ENCODE data around the gene MGST2.

Gene MGST2

DNA sequence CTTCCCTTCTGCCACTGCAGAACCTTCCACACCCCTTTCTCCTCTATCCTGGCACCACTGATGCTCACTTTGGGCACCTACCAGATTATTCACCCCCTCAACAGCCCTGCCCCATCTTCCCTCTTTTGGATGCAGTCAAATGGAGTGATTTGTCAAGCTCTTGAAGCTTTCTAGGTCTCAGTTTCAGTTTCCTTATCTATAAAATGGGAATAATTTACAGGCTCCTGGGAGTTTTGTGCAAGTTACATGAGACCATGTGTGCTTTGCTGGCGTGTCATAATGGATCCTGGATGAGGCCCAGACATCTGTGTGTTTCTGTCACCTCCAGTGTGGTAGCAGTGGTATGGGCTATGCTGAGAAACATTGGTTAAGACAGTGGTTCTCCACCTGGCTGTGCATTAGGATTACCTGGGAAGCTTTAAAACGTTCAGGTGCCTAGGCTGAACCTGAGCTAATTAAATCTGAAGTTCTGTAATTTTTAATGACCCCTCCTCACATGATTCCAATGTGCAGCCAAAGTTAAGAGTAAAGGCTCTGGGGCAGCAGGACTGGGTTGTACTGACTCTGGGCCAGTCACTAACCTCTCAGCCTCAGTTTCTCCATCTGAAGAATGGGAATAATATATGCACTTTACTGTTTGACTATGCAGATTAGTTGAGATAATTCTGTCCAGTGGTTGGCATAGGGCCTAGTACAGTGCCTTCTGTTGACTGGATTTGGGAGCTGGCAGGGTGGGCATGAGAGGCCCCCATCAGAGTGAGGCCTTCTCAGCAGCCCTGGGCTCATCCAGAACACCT, 6.8 kb upstream of the MGST2 start:
- peaks cover 1% of the 10 kb centered on the region for H3K27me3 Mint-ChIP-seq
- H3K4me3 Mint-ChIP-seq: no peak overlapping the region
- peaks cover 19% of the 10 kb centered on the region for H3K4me1 Mint-ChIP-seq (ENCODE audit: low read depth)
- H3K36me3 Mint-ChIP-seq: no peaks in the 10 kb centered on the region
- no peaks in the 10 kb centered on the region for H3K9me3 Mint-ChIP-seq (ENCODE audit: low read depth)
- H3K27ac Mint-ChIP-seq: peak overlapping the region; percentile 72

DNA sequence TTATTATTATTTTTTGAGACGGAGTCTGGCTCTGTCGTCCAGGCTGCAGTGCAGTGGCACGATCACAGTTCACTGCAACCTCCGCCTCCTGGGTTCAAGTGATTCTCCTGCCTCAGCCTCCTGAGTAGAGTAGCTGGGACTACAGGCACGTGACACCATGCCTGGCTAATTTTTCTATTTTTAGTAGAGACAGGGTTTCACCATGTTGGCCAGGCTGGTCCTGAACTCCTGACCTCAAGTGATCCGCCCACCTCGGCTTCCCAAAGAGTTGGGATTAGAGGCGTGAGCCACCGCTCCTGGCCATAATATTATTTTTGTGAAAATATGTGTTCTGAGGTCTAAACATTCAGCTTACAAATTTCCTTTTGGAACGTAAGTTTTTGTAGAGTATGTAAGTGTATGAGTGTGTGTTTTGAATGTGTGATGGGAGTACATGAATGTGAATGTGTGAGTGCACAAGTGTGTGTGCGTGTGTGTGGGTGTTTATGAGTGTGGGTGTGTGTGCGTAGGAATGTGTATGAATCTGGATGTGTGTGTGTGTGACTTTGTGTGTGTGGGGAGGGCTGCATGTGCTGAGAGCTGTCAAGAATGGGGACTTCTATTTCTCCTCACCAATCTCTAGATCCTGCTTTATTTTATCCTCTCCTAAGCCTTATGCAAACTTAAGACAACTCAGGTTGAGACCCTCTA, 5.7 kb upstream of the MGST2 start:
- no peaks in the 10 kb centered on the region for H3K9me3 Mint-ChIP-seq (ENCODE audit: low read depth)
- H3K36me3 Mint-ChIP-seq: no peaks in the 10 kb centered on the region
- peaks cover 19% of the 10 kb centered on the region for H3K4me1 Mint-ChIP-seq (ENCODE audit: low read depth)
- no peak overlapping the region for H3K4me3 Mint-ChIP-seq
- no peak overlapping the region for H3K27ac Mint-ChIP-seq
- peaks cover 1% of the 10 kb centered on the region for H3K27me3 Mint-ChIP-seq

DNA sequence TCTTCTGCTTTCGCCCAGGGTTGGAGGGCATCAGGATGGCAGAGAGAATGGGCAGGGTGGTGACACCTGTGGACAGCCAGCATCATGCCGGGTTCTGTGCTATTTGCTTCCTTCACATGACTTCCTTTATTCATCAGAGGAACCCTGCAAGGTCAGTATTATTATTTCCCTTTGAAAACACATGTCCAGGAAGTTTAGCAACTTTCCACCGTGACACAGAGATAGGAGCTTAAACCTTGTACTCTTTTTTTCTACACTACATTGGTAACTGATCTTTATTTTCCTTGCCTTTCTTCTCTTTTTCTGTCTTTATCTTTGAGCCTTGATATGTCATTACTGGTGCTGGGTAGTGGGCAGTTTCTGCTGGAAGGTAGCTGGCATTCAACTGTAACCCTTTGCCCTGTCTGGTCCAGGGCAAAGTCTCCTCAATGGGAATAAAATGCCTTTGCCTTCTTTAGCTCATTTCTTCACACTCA, 5.0 kb upstream of the MGST2 start:
- Mint-ChIP-seq H3K27me3 (peaks cover 1% of the 10 kb centered on the region), H3K9me3 (ENCODE audit: low read depth) (no peaks in the 10 kb centered on the region), H3K4me3 (no peak overlapping the region), H3K27ac (no peak overlapping the region), H3K4me1 (ENCODE audit: low read depth) (peaks cover 24% of the 10 kb centered on the region), H3K36me3 (no peaks in the 10 kb centered on the region)

DNA sequence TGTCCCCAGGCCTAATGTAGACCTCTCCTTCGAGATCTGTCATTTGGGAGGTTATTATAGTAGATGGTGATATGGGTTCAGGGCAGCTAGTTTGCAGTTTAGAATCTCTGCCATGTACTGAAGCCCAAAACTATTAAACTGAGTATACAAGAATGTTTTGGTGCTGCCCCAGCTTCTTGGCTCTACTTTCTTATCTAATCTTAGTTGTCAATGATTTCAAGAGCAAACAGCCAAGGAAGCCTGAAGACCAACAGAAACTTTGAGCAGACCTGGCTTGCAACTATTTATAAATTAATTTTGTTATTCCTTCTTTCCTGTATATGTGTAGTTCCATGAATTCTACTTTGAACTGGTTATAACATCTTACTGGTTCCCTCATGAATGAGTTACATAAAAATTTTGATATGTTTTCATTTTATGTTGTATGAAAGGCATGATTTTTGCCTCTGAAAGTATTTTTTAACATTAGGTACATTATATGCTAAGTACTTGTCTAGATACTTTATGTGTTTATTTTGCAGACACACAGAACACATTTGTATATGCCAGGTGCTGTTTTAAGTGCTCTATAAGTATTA, 2.0 kb upstream of the MGST2 start:
- H3K27me3 Mint-ChIP-seq: no peaks in the 10 kb centered on the region
- no peak overlapping the region for H3K4me3 Mint-ChIP-seq
- H3K27ac Mint-ChIP-seq: no peak overlapping the region
- H3K36me3 Mint-ChIP-seq: no peaks in the 10 kb centered on the region
- no peaks in the 10 kb centered on the region for H3K9me3 Mint-ChIP-seq (ENCODE audit: low read depth)
- H3K4me1 Mint-ChIP-seq (ENCODE audit: low read depth): peaks cover 20% of the 10 kb centered on the region

DNA sequence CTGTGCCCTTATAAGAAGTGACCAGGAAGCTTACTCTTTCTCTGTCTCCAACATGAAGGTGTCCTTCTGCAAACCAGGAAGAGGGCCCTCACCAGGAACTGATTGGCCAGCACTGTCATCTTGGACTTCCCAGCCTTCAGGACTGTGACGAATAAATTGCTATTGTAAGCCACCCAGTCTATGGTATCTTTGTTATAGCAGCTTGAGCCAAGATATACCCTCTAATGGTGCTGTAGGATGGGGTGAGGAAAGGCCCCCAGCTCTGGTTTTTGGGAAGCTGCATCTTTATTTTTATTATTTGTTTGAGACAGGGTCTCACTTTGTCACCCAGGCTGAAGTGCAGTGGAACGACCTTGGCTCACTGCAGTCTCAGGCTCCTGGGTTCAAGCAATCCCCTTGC, 1.2 kb upstream of the MGST2 start:
- H3K4me1 Mint-ChIP-seq (ENCODE audit: low read depth): peaks cover 20% of the 10 kb centered on the region
- H3K36me3 Mint-ChIP-seq: no peaks in the 10 kb centered on the region
- H3K27ac Mint-ChIP-seq: no peak overlapping the region

DNA sequence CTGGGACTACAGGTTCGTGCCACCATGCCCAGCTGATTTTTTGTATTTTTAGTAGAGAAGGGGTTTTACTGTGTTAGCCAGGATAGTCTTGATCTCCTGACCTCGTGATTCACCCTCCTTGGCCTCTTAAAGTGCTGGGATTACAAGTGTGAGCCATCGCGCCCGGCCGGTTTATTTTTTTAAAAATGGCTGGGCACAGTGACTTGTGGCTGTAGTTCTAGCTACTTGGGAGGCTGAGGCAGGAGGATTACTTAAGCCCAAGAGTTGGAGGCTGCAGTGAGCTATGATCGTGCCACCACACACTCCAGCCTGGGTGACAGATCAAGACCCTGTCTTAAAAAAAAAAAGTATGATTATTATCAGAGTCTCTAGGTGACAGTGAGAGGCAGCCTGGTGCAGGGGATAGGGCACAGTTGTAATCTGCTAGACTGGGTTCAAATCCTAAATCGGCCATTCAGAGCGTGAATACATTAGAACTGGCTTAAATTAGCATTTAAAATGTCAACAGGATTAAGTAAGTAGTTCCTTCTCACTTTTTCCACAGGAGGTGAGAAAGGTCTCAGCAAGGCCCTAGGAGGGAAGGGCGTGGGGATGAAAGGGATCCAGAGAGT, 435 bp upstream of the MGST2 start:
- Mint-ChIP-seq H3K4me3 (peak overlapping the region; percentile 94), H3K36me3 (no peaks in the 10 kb centered on the region), H3K4me1 (ENCODE audit: low read depth) (peaks cover 20% of the 10 kb centered on the region), H3K27ac (peak overlapping the region; percentile 72), H3K27me3 (no peaks in the 10 kb centered on the region), H3K9me3 (ENCODE audit: low read depth) (no peaks in the 10 kb centered on the region)

More for the DNA sequence above, 1.2 kb upstream of the MGST2 start:
- H3K27me3 Mint-ChIP-seq: no peaks in the 10 kb centered on the region
- no peaks in the 10 kb centered on the region for H3K9me3 Mint-ChIP-seq (ENCODE audit: low read depth)
- no peak overlapping the region for H3K4me3 Mint-ChIP-seq

DNA sequence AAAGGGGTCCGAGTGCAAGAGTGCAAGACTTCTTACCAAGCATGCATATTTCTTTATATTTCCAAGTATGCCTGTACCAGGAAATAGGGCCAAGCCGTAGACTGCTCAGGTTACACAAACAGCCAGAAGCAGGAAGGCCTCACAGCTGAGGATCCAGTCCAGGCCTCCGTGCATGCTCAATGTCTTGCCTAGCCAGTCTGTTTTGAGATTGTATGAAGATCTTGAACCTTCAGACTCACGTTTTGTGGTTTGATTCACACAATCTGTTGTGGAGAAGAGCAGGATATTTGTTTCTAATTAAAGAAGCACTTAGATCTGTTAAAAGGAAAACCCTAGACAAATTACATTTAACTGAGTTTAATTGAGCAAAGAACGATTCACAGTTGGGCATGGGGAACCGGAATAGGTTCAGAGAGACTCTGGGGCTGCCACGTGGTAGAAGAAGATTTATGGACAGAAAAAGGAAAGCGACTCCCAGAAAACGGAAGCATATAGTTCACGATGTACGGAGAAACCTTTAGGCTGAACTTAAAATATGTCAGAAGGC, 1.2 kb downstream of the MGST2 start:
- Mint-ChIP-seq H3K36me3 (no peaks in the 10 kb centered on the region), H3K4me1 (ENCODE audit: low read depth) (peaks cover 20% of the 10 kb centered on the region), H3K27me3 (no peaks in the 10 kb centered on the region), H3K4me3 (peak overlapping the region; percentile 94), H3K9me3 (ENCODE audit: low read depth) (no peaks in the 10 kb centered on the region), H3K27ac (peak overlapping the region; percentile 17)

DNA sequence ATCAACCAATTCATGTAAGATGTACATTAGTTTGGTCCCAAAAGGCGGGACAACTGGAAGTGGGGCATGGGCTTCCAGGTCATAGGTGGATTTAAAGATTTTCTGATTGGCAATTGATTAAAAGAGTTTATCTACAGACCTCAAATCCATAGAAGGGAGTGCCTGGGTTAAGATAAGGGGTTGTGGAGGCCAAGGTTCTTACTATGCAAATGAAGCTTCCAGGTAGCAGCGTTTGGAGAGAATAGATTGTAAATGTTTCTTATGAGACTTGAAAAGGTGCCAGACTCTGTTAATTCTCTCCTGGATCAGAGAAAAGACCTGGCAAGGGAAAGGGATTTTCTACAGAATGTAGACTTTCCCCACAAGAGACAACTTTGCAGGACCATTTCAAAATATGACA, 2.4 kb downstream of the MGST2 start:
- no peak overlapping the region for H3K27ac Mint-ChIP-seq
- no peaks in the 10 kb centered on the region for H3K36me3 Mint-ChIP-seq
- H3K4me3 Mint-ChIP-seq: no peak overlapping the region
- peaks cover 20% of the 10 kb centered on the region for H3K4me1 Mint-ChIP-seq (ENCODE audit: low read depth)
- H3K27me3 Mint-ChIP-seq: no peaks in the 10 kb centered on the region
- no peaks in the 10 kb centered on the region for H3K9me3 Mint-ChIP-seq (ENCODE audit: low read depth)

DNA sequence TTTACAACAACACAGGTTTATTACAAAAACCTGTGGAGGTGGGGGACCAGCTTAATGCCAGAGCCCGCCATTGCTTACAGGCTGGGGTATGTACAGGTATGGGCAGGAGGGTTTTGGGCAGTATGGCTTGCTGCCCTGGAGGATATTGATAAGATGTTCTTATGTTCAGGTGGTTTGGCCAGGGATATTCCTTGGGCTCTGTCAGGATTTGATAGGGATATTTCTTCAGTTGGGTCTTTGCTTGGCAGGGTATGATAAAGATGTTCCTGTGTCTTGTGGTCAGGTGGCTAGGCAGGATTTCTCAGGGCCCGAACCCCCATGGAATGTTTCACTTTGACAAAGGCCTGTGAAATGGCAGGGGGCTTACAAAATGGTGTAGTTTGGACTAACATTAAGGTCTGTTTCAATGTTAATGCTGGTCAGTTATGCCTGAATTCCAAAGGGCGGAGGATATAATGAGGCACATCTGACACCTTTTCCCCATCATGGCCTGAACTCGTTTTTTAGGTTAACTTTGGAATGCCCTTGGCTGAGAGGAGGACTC, 3.1 kb downstream of the MGST2 start:
- no peaks in the 10 kb centered on the region for H3K36me3 Mint-ChIP-seq
- H3K27me3 Mint-ChIP-seq: no peaks in the 10 kb centered on the region
- H3K9me3 Mint-ChIP-seq (ENCODE audit: low read depth): no peaks in the 10 kb centered on the region
- H3K27ac Mint-ChIP-seq: no peak overlapping the region
- H3K4me3 Mint-ChIP-seq: no peak overlapping the region
- H3K4me1 Mint-ChIP-seq (ENCODE audit: low read depth): peaks cover 20% of the 10 kb centered on the region

DNA sequence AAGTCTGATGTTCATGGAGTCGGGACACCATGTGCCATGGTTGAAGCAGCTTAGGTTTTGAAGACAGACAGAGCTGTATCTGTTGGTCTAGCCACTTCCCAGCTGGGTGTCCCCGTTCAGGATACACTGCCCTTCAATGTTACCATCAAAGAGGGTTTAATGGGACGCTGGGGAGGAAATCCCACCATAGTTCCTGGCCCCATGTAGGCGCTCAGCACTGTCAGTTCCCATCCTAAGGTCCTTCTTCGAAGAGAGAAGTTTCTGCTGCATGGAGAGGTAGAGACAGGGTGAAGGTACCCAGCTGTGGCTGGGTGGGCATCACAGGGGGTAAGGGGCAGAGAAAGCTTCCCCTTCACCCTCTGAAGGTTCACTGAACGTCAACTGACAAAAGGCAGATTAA, 3.7 kb downstream of the MGST2 start:
- Mint-ChIP-seq H3K36me3 (no peaks in the 10 kb centered on the region), H3K9me3 (ENCODE audit: low read depth) (no peaks in the 10 kb centered on the region), H3K27me3 (no peaks in the 10 kb centered on the region), H3K27ac (no peak overlapping the region), H3K4me3 (no peak overlapping the region), H3K4me1 (ENCODE audit: low read depth) (peaks cover 20% of the 10 kb centered on the region)

DNA sequence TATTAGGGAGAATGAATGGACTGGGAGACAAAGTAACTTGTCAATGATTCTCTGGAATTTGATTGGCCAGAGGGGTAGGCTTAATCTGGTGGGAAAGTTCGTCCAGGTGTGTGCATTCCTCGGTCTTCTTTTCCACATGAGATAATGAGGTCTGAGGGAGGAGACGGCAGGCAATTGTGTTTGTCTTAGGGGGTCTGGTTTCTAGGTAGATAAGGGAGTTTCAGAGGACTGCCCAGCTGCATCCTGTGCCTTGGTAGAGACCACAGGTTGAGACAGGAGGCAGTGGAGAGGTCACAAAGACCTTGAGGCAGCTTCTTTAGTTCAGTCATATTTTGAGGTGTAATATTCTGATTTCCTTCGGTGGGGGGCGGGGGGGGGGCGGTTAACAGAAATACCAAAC, 4.3 kb downstream of the MGST2 start:
- Mint-ChIP-seq H3K9me3 (ENCODE audit: low read depth) (no peaks in the 10 kb centered on the region), H3K27me3 (no peaks in the 10 kb centered on the region), H3K4me1 (ENCODE audit: low read depth) (peaks cover 20% of the 10 kb centered on the region), H3K4me3 (no peak overlapping the region), H3K36me3 (no peaks in the 10 kb centered on the region), H3K27ac (no peak overlapping the region)

DNA sequence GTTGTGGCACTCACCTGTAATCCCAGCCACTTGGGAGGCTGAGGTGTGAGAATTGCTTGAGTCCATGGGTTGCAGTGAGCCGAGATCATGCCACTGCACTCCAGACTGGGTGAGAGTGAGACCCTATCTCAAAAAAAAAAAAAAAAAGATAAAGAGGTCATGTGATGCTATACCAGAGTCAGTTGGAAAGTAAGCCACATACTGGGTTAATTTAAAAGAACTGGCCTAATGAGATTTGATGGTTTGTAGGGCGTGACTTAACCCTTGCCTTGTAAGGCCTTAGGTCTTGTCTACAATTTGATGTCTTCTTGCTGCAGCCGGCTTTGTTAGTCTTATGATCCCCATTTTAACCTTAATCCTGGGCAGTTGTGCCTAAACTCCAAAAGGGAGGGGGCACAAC, 5.2 kb downstream of the MGST2 start:
- no peaks in the 10 kb centered on the region for H3K36me3 Mint-ChIP-seq
- no peaks in the 10 kb centered on the region for H3K27me3 Mint-ChIP-seq
- no peaks in the 10 kb centered on the region for H3K9me3 Mint-ChIP-seq (ENCODE audit: low read depth)
- H3K27ac Mint-ChIP-seq: no peak overlapping the region
- H3K4me3 Mint-ChIP-seq: no peak overlapping the region
- H3K4me1 Mint-ChIP-seq (ENCODE audit: low read depth): peaks cover 14% of the 10 kb centered on the region

DNA sequence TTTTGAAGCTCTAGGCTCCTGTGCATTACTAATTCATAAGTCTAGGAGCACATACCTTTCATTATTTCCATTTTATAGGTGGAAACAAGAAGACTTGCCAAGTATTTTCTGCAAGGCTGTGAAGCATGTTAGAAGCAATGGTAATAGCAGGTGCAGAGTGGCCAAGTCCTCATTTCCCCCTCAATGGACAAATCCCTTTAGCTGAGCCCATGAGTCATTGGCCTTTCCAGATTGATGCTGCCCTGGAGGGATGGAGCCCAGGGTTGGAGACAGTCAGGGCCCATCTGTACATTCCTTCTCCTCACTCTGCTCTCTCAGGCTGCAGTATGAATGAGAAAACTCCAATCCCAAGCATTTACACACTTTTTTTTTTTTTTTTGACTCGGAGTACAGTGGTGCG, 6.6 kb downstream of the MGST2 start:
- no peaks in the 10 kb centered on the region for H3K9me3 Mint-ChIP-seq (ENCODE audit: low read depth)
- H3K4me1 Mint-ChIP-seq (ENCODE audit: low read depth): no peaks in the 10 kb centered on the region
- H3K4me3 Mint-ChIP-seq: no peak overlapping the region
- no peaks in the 10 kb centered on the region for H3K36me3 Mint-ChIP-seq
- no peak overlapping the region for H3K27ac Mint-ChIP-seq
- H3K27me3 Mint-ChIP-seq: no peaks in the 10 kb centered on the region

DNA sequence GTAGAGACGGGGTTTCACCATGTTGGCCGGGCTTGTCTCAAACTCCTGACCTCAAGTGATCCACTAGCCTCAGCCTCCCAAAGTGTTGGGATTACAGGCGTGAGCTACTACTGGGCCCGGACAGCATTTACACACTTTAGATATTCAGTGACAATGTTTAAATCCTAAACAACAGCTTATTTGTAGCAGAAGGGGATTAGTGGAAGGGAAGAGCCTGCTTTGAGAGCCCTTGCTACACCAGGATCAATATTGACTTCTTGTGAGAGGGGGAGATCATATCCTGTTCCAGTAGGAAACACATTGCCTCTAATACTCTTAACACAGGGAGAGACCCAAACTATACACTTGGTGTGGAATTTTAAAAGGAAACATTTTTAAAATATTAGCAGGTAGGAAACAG, 7.1 kb downstream of the MGST2 start:
- Mint-ChIP-seq H3K36me3 (no peaks in the 10 kb centered on the region), H3K4me1 (ENCODE audit: low read depth) (no peaks in the 10 kb centered on the region), H3K4me3 (no peak overlapping the region), H3K27me3 (no peaks in the 10 kb centered on the region), H3K9me3 (ENCODE audit: low read depth) (no peaks in the 10 kb centered on the region), H3K27ac (no peak overlapping the region)

Data from activated naive CD8-positive, alpha-beta T cell (primary cell).